Activated CD4-positive, alpha-beta T cell treated with anti-CD3 and anti-CD28 coated beads, Interleukin-2, amount 10 ng/mL, durations not matched to agents 7 days and 5 days (primary cell): ENCODE measurements around the gene CD2AP. TPM values are rescaled to one million over a fixed set of nuclear protein-coding genes. Genes with fewer than 3 reads are reported as not detected.
"Not testable (repeated sequence)": the region's sequence is repeated elsewhere in the genome, so short reads cannot be mapped to it uniquely, and the experiment has no call there.

Source experiments
- CTCF ChIA-PET: fragments of 350-600 bp; sonication (Branson Sonifier 250); formaldehyde crosslinking; loops from one replicate; lab custom pipeline; 2021; ENCODE audit warnings: antibody characterized with exemption; lab: Charles Lee
- POLR2A ChIA-PET: fragments of 350-600 bp; sonication (Branson Sonifier 250); formaldehyde crosslinking; loops from one replicate; lab custom pipeline; 2021; ENCODE audit warnings: antibody characterized with exemption; lab: Charles Lee
- DNase-seq: peaks from one replicate; pipeline ENCODE4 v3.0.0-alpha.2; 2020
- H3K27ac Mint-ChIP-seq: one replicate; pipeline ENCODE4 v1.8.0; 2021; ENCODE audit warnings: mild to moderate bottlenecking, moderate library complexity, mixed read lengths
- H3K27me3 Mint-ChIP-seq: one replicate; pipeline ENCODE4 v1.8.0; 2021; ENCODE audit warnings: mixed read lengths
- H3K36me3 Mint-ChIP-seq: one replicate; pipeline ENCODE4 v1.8.0; 2021; ENCODE audit warnings: low read depth, mixed read lengths
- H3K4me1 Mint-ChIP-seq: one replicate; pipeline ENCODE4 v1.8.0; 2021; ENCODE audit warnings: mixed read lengths
- H3K4me3 Mint-ChIP-seq: one replicate; pipeline ENCODE4 v1.8.0; 2021; ENCODE audit warnings: mild to moderate bottlenecking, moderate library complexity, mixed read lengths
- H3K9me3 Mint-ChIP-seq: one replicate; pipeline ENCODE4 v1.8.0; 2021; ENCODE audit warnings: mixed read lengths
- total RNA-seq, 2 experiments: library from RNA; stranded (reverse); gene quantifications; one replicate each; pipeline ENCODE4 v1.2.3, GENCODE V29; 2021

CD2AP gene
- total RNA-seq, 2 experiments from 2014 or later = 35.1 to 40.3 TPM

- peaks cover 23% of the 10 kb centered on the region for H3K27me3 Mint-ChIP-seq
- no peak overlapping the region for H3K4me3 Mint-ChIP-seq
- DNase-seq = no peak
- CTCF ChIA-PET = no interaction called here
- no peaks in the 10 kb centered on the region for H3K9me3 Mint-ChIP-seq
- no peak overlapping the region for H3K27ac Mint-ChIP-seq
- H3K4me1 Mint-ChIP-seq = peaks cover 12% of the 10 kb centered on the region
- POLR2A ChIA-PET = no interaction called here
- no peaks in the 10 kb centered on the region for H3K36me3 Mint-ChIP-seq
These were observed 156.8 kb downstream of the CD2AP start for GRCh38 chr6:47634210-47635047.

- Mint-ChIP-seq H3K36me3 (no peaks in the 10 kb centered on the region), H3K27ac (no peak overlapping the region), H3K4me3 (no peak overlapping the region), H3K27me3 (peaks cover 8% of the 10 kb centered on the region), H3K9me3 (no peaks in the 10 kb centered on the region), H3K4me1 (no peaks in the 10 kb centered on the region)
- ChIA-PET CTCF (interaction anchor here (0.8 kb wide), 1 partner anchor 15 kb away, joined by 3 read pairs; no protein-coding TSS in a partner anchor), POLR2A (no interaction called here)
- DNase-seq = no peak
These were observed 169.1 kb downstream of the CD2AP start for GRCh38 chr6:47646689-47647088.

GRCh38 chr6:47647188-47647587, 169.6 kb downstream of the CD2AP start:
- Mint-ChIP-seq H3K4me3 (no peak overlapping the region), H3K36me3 (no peaks in the 10 kb centered on the region), H3K27me3 (peaks cover 8% of the 10 kb centered on the region), H3K27ac (no peak overlapping the region), H3K4me1 (peaks cover 2% of the 10 kb centered on the region), H3K9me3 (no peaks in the 10 kb centered on the region)
- ChIA-PET CTCF (interaction anchor here (0.8 kb wide), 1 partner anchor 15 kb away, joined by 3 read pairs; no protein-coding TSS in a partner anchor), POLR2A (no interaction called here)
- no peak for DNase-seq

GRCh38 chr6:47647626-47648025, 170.0 kb downstream of the CD2AP start:
- CTCF ChIA-PET, H3K27me3 Mint-ChIP-seq, POLR2A ChIA-PET: not testable (repeated sequence)

GRCh38 chr6:47648031-47648430, 170.4 kb downstream of the CD2AP start:
- Mint-ChIP-seq H3K4me1 (peaks cover 2% of the 10 kb centered on the region), H3K27ac (no peak overlapping the region), H3K4me3 (no peak overlapping the region), H3K36me3 (no peaks in the 10 kb centered on the region), H3K27me3 (peaks cover 5% of the 10 kb centered on the region), H3K9me3 (no peaks in the 10 kb centered on the region)
- CTCF ChIA-PET = no interaction called here
- POLR2A ChIA-PET = no interaction called here
- DNase-seq = no peak

More at GRCh38 chr6:47647626-47648025, 170.0 kb downstream of the CD2AP start:
- not testable (repeated sequence) for H3K36me3 Mint-ChIP-seq, H3K4me3 Mint-ChIP-seq, H3K9me3 Mint-ChIP-seq, DNase-seq, H3K4me1 Mint-ChIP-seq, H3K27ac Mint-ChIP-seq

- Mint-ChIP-seq H3K27ac (no peak overlapping the region), H3K27me3 (no peaks in the 10 kb centered on the region), H3K36me3 (no peaks in the 10 kb centered on the region), H3K4me1 (peaks cover 3% of the 10 kb centered on the region), H3K9me3 (no peaks in the 10 kb centered on the region), H3K4me3 (no peak overlapping the region)
- ChIA-PET CTCF (no interaction called here), POLR2A (no interaction called here)
- DNase-seq = no peak
These were observed 173.2 kb downstream of the CD2AP start for GRCh38 chr6:47650553-47651432.

GRCh38 chr6:47651505-47651944, 173.9 kb downstream of the CD2AP start:
- Mint-ChIP-seq H3K4me3 (no peak overlapping the region), H3K27me3 (no peaks in the 10 kb centered on the region), H3K9me3 (no peaks in the 10 kb centered on the region), H3K36me3 (no peaks in the 10 kb centered on the region), H3K27ac (no peak overlapping the region), H3K4me1 (peaks cover 11% of the 10 kb centered on the region)
- CTCF ChIA-PET = no interaction called here
- POLR2A ChIA-PET = no interaction called here
- no peak for DNase-seq

GRCh38 chr6:47653706-47654105, 176.1 kb downstream of the CD2AP start:
- POLR2A ChIA-PET = no interaction called here

GRCh38 chr6:47654255-47654654, 176.7 kb downstream of the CD2AP start:
- no peaks in the 10 kb centered on the region for H3K36me3 Mint-ChIP-seq
- no peak overlapping the region for H3K4me3 Mint-ChIP-seq
- H3K27me3 Mint-ChIP-seq = no peaks in the 10 kb centered on the region
- no peaks in the 10 kb centered on the region for H3K9me3 Mint-ChIP-seq
- ChIA-PET POLR2A (no interaction called here), CTCF (interaction anchor here (1.9 kb wide), 1 partner anchor 23 kb away, joined by 5 read pairs; no protein-coding TSS in a partner anchor)
- peaks cover 11% of the 10 kb centered on the region for H3K4me1 Mint-ChIP-seq
- no peak for DNase-seq
- peak overlapping the region; percentile 9 for H3K27ac Mint-ChIP-seq

More at GRCh38 chr6:47653706-47654105, 176.1 kb downstream of the CD2AP start:
- Mint-ChIP-seq H3K9me3 (no peaks in the 10 kb centered on the region), H3K27me3 (no peaks in the 10 kb centered on the region), H3K4me3 (no peak overlapping the region), H3K27ac (no peak overlapping the region), H3K4me1 (peaks cover 11% of the 10 kb centered on the region), H3K36me3 (no peaks in the 10 kb centered on the region)
- CTCF ChIA-PET = interaction anchor here (1.9 kb wide), 1 partner anchor 23 kb away, joined by 5 read pairs; no protein-coding TSS in a partner anchor
- no peak for DNase-seq

GRCh38 chr6:47655719-47656595, 178.4 kb downstream of the CD2AP start:
- no peaks in the 10 kb centered on the region for H3K9me3 Mint-ChIP-seq
- DNase-seq = peak; percentile 51
- H3K4me3 Mint-ChIP-seq = no peak overlapping the region
- peaks cover 6% of the 10 kb centered on the region for H3K27me3 Mint-ChIP-seq
- no peak overlapping the region for H3K27ac Mint-ChIP-seq
- peaks cover 11% of the 10 kb centered on the region for H3K4me1 Mint-ChIP-seq
- ChIA-PET CTCF (no interaction called here), POLR2A (no interaction called here)
- H3K36me3 Mint-ChIP-seq = no peaks in the 10 kb centered on the region

GRCh38 chr6:47661960-47662359, 184.4 kb downstream of the CD2AP start:
- CTCF ChIA-PET = interaction anchor here (0.8 kb wide), 1 partner anchor 33 kb away, joined by 3 read pairs; no protein-coding TSS in a partner anchor
- Mint-ChIP-seq H3K27me3 (peaks cover 21% of the 10 kb centered on the region), H3K4me3 (no peak overlapping the region), H3K27ac (no peak overlapping the region), H3K9me3 (no peaks in the 10 kb centered on the region), H3K4me1 (no peaks in the 10 kb centered on the region), H3K36me3 (no peaks in the 10 kb centered on the region)
- POLR2A ChIA-PET = no interaction called here
- no peak for DNase-seq
